IMR-90 (cell line): ENCODE data around the gene CDHR3. TPM values are rescaled to one million over a fixed set of nuclear protein-coding genes. Genes with fewer than 3 reads are reported as not detected.

Experiments
- ATAC-seq: fragments of 200-7000 bp; cut with Tn5 transposase; 2 replicates; pipeline ENCODE4 v1.9.1; 2020; ENCODE audit warnings: low read depth, mild to moderate bottlenecking, moderate library complexity
- BruUV-seq: library from RNA; stranded (reverse); fragments of 400-500 nt; replicated peaks from 2 replicates; lab custom pipeline; 2021; lab: Mats Ljungman, UMichigan
- CTCF ChIA-PET: fragments of 300-600 bp; formaldehyde crosslinking; extraction: SDS; loops from one replicate; lab custom pipeline; 2021; ENCODE audit warnings: antibody characterized with exemption; lab: Yijun Ruan, JAX
- POLR2A ChIA-PET: fragments of 300-600 bp; sonication (Branson Sonifier 250); formaldehyde crosslinking; loops from one replicate; lab custom pipeline; 2022; ENCODE audit warnings: antibody characterized with exemption; ENCODE audit not compliant: unreplicated experiment; lab: Charles Lee
- DNase-seq: peaks from one replicate; pipeline ENCODE4 v3.0.0; 2013
- H2AFZ ChIP-seq: replicated peaks from 2 replicates; pipeline ENCODE3; 2013; ENCODE audit warnings: low read length, mild to moderate bottlenecking; ENCODE audit not compliant: poor library complexity
- H2AK5ac ChIP-seq: 2 replicates; pipeline ENCODE4 v1.6.1; 2013; ENCODE audit warnings: low read depth, low read length, inconsistent platforms
- H2AK9ac ChIP-seq: replicated peaks from 2 replicates; pipeline ENCODE3; 2013; ENCODE audit warnings: mild to moderate bottlenecking, low read depth, low read length, moderate library complexity; ENCODE audit not compliant: poor library complexity
- H2BK120ac ChIP-seq: 2 replicates; pipeline ENCODE4 v1.6.1; 2013; ENCODE audit warnings: low read depth, low read length, inconsistent platforms
- H2BK15ac ChIP-seq: 3 replicates; pipeline ENCODE4 v1.6.1; 2013; ENCODE audit warnings: low read depth, low read length, inconsistent platforms
- H2BK20ac ChIP-seq: 2 replicates; pipeline ENCODE4 v1.6.1; 2013; ENCODE audit warnings: low read depth, mild to moderate bottlenecking, inconsistent platforms, low read length, moderate library complexity
- H2BK5ac ChIP-seq: 2 replicates; pipeline ENCODE4 v1.6.1; 2013; ENCODE audit warnings: mild to moderate bottlenecking, low read depth, low read length, inconsistent platforms; ENCODE audit not compliant: poor library complexity, severe bottlenecking
- H3K14ac ChIP-seq: replicated peaks from 2 replicates; pipeline ENCODE4 v1.6.1; 2013; ENCODE audit warnings: low read depth, low read length, inconsistent platforms
- H3K18ac ChIP-seq: 2 replicates; pipeline ENCODE4 v1.6.1; 2013; ENCODE audit warnings: low read depth, low read length, control low read depth
- H3K23ac ChIP-seq: 2 replicates; pipeline ENCODE4 v1.6.1; 2013; ENCODE audit warnings: low read depth, low read length, inconsistent platforms
- H3K27ac ChIP-seq: 2 replicates; pipeline ENCODE4 v1.5.1; 2013; ENCODE audit warnings: mild to moderate bottlenecking, control low read depth, low read length; ENCODE audit not compliant: insufficient read depth
- H3K27me3 ChIP-seq: 2 replicates; pipeline ENCODE4 v1.6.1; 2013; ENCODE audit warnings: low read length; ENCODE audit not compliant: control insufficient read depth, insufficient read depth
- H3K36me3 ChIP-seq: 2 replicates; pipeline ENCODE4 v1.6.1; 2013; ENCODE audit warnings: low read length, mixed read lengths; ENCODE audit not compliant: control insufficient read depth, insufficient read depth
- H3K4ac ChIP-seq: 2 replicates; pipeline ENCODE4 v1.6.1; 2013; ENCODE audit warnings: low read depth, low read length, inconsistent platforms
- H3K4me1 ChIP-seq: 2 replicates; pipeline ENCODE4 v1.6.1; 2013; ENCODE audit warnings: low read length, mixed read lengths; ENCODE audit not compliant: control insufficient read depth, insufficient read depth
- H3K4me2 ChIP-seq: 2 replicates; pipeline ENCODE4 v1.6.1; 2013; ENCODE audit warnings: low read depth, mild to moderate bottlenecking, control low read depth, low read length, moderate library complexity
- H3K4me3 ChIP-seq: 2 replicates; pipeline ENCODE4 v1.5.1; 2013; ENCODE audit warnings: low read depth, mild to moderate bottlenecking, control low read depth, low read length, moderate library complexity; ENCODE audit not compliant: insufficient read depth
- H3K56ac ChIP-seq: 2 replicates; pipeline ENCODE4 v1.6.1; 2013; ENCODE audit warnings: low read length, inconsistent platforms; ENCODE audit not compliant: insufficient read depth; ENCODE audit errors: extremely low read depth
- H3K79me1 ChIP-seq, 2 experiments: 2 replicates each; pipeline ENCODE4 v1.6.1; 2013; ENCODE audit warnings: low read length in 2 of 2, inconsistent platforms in 1 of 2, low read depth in 1 of 2
- H3K9ac ChIP-seq: 2 replicates; pipeline ENCODE4 v1.6.1; 2013; ENCODE audit warnings: low read depth, low read length, control low read depth
- H3K9me1 ChIP-seq: 2 replicates; pipeline ENCODE4 v1.6.1; 2013; ENCODE audit warnings: low read length, inconsistent platforms; ENCODE audit not compliant: insufficient read depth
- H3K9me3 ChIP-seq: 2 replicates; pipeline ENCODE4 v1.6.1; 2013; ENCODE audit warnings: low read length; ENCODE audit not compliant: control insufficient read depth, insufficient read depth
- H4K20me1 ChIP-seq: 2 replicates; pipeline ENCODE4 v1.6.1; 2013; ENCODE audit warnings: low read length, inconsistent platforms; ENCODE audit not compliant: insufficient read depth
- H4K5ac ChIP-seq: 2 replicates; pipeline ENCODE4 v1.6.1; 2013; ENCODE audit warnings: mild to moderate bottlenecking, low read depth, low read length, control low read depth
- H4K8ac ChIP-seq, 2 experiments: 2 replicates each; pipeline ENCODE4 v1.6.1; 2013; ENCODE audit warnings: low read depth in 2 of 2, low read length in 2 of 2, control low read depth in 1 of 2, inconsistent platforms in 1 of 2
- H4K91ac ChIP-seq: 2 replicates; pipeline ENCODE4 v1.6.1; 2013; ENCODE audit warnings: low read depth, low read length, inconsistent platforms; ENCODE audit not compliant: insufficient read depth
- BHLHE40 ChIP-seq: fragments of 150-350 bp; IDR thresholded peaks from 2 replicates; pipeline ENCODE4 v1.6.1; 2016; ENCODE audit warnings: mild to moderate bottlenecking, low read depth, low read length
- CEBPB ChIP-seq: IDR thresholded peaks from 2 replicates; pipeline ENCODE4 v1.6.1; 2012; ENCODE audit warnings: low read depth, low read length, improper control_type of control experiment
- MAFK ChIP-seq: IDR thresholded peaks from 2 replicates; pipeline ENCODE4 v1.6.1; 2012; ENCODE audit warnings: low read depth, low read length, improper control_type of control experiment
- MAZ ChIP-seq: IDR thresholded peaks from 2 replicates; pipeline ENCODE4 v1.6.1; 2012; ENCODE audit warnings: low read depth, mild to moderate bottlenecking, low read length, improper control_type of control experiment, moderate library complexity, borderline replicate concordance
- MXI1 ChIP-seq: IDR thresholded peaks from 2 replicates; pipeline ENCODE4 v1.6.1; 2012; ENCODE audit warnings: low read depth, mild to moderate bottlenecking, low read length, moderate library complexity, borderline replicate concordance
- RCOR1 ChIP-seq: IDR thresholded peaks from 2 replicates; pipeline ENCODE4 v1.6.1; 2012; ENCODE audit warnings: mild to moderate bottlenecking, low read length, improper control_type of control experiment; ENCODE audit not compliant: insufficient replicate concordance
- RFX5 ChIP-seq: IDR thresholded peaks from 2 replicates; pipeline ENCODE4 v1.8.0; 2012; ENCODE audit warnings: low read depth, mild to moderate bottlenecking, low read length, moderate library complexity
- WGBS, 2 experiments: methylation state at CpG; one replicate each; pipeline versions ENCODE4 v1.1.5 to v1.1.7; 2013; ENCODE audit warnings: missing lambda C conversion rate in 2 of 2; ENCODE audit not compliant: insufficient read length in 1 of 2; ENCODE audit errors: extremely low coverage in 2 of 2; 5-methylcytosine and 5-hydroxymethylcytosine counted together
- dilution Hi-C: fragments of 300-500 bp; cut with HindIII; formaldehyde crosslinking; loops from one replicate; pipeline ENCODE4 v1.14.3; 2018; ENCODE audit warnings: low sequenced_read_pairs; ENCODE audit not compliant: unreplicated experiment
- in situ Hi-C: fragments of 300-500 bp; cut with MboI; formaldehyde crosslinking; loops from 3 replicates; pipeline ENCODE4 v1.14.3; 2019; ENCODE audit warnings: low sequenced_read_pairs, inconsistent platforms, mixed read lengths
- intact Hi-C: fragments of 100-400 bp; cut with micrococcal nuclease; formaldehyde crosslinking; loops from 2 replicates; pipeline ENCODE4 v1.10.0; 2022
- polyA plus RNA-seq, 3 experiments: library from polyadenylated mRNA; depleted of rRNA; stranded (reverse); fragments of >200 nt; gene quantifications; 2 replicates each; pipeline ENCODE4 v1.2.3, GENCODE V29; 2012; ENCODE audit warnings: low replicate concordance in 1 of 3
- total RNA-seq: library from RNA; depleted of rRNA; stranded (reverse); fragments of >200 nt; gene quantifications from 2 replicates; pipeline ENCODE4 v1.2.3, GENCODE V29; 2012
- TF ChIP-seq, protein P1 (sequence below): fragments of 150-350 bp; IDR thresholded peaks from 2 replicates; pipeline ENCODE4 v1.6.1; 2017; ENCODE audit warnings: mild to moderate bottlenecking, antibody characterized with exemption, low read length, low read depth

The CDHR3 gene
- total and polyA plus RNA-seq, 2 of the 4 experiments (the other 2 are of a cell fraction), result 0.96 to 1.6 TPM

DNA sequence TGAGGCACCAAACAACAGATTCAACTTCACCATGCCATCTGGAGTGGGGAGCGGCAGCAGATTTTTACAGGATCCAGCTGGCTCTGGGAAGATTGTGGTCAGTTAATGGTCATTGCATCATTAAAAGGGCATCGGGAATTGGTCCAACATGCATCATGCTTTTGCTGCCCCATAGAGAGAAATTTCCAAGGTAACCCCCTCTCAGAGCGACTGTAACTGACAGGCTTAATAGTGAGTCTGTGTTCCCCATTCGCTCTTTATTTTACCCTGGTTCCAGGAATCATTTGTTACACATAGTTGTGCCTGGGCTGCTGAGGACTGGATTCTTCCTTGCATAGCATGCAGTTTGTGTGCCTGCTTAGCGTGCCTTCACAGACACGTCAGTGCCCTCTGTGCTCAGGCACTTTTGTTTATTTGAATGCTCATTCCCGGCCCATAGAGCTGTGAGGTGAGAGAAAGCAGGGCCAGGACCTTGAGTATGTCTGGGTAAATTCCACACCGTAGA lies 49.9 kb downstream of the CDHR3 start:
- Histone ChIP-seq H4K91ac (peak overlapping the region; percentile 92), H3K27ac (peak overlapping the region; percentile 90), H2BK15ac (peak overlapping the region; percentile 71; the same call in 2 of the 3 replicates), H3K79me1 (no peaks in the 10 kb centered on the region), H3K27me3 (no peaks in the 10 kb centered on the region), H2AFZ (peak overlapping the region; percentile 66), H4K20me1 (no peaks in the 10 kb centered on the region), H3K36me3 (no peaks in the 10 kb centered on the region), H2BK5ac (peak overlapping the region; percentile 85), H3K56ac (peak overlapping the region; percentile 71), H2AK9ac (peak overlapping the region; percentile 89), H3K23ac (peak overlapping the region; percentile 86), H3K9me3 (peaks cover 2% of the 10 kb centered on the region; the same call in 1 of the 2 replicates), H4K8ac (peak overlapping the region; percentile 22 to 92; a peak in 3 of 4 replicates), H2AK5ac (peak overlapping the region; percentile 88), H3K4ac (peak overlapping the region; percentile 90), H3K9ac (peak overlapping the region; percentile 61), H2BK20ac (peak overlapping the region; percentile 94), H3K4me2 (peak overlapping the region; percentile 66), H3K14ac (peak overlapping the region; percentile 86), H3K18ac (peak overlapping the region; percentile 97), H2BK120ac (peak overlapping the region; percentile 93), H3K4me3 (no peak overlapping the region), H3K9me1 (peaks cover 20% of the 10 kb centered on the region), H4K5ac (peak overlapping the region; percentile 82), H3K4me1 (peaks cover 28% of the 10 kb centered on the region)
- intact Hi-C loops (no loop called here), dilution Hi-C loops (no loop called here), in situ Hi-C loops (loop anchor here (5.0 kb wide), 1 partner anchor 246 kb away; no protein-coding TSS in a partner anchor)
- ChIA-PET CTCF (interaction anchor here (0.6 to 1.5 kb wide), 3 partner anchors 27 to 252 kb away, joined by 3 to 5 read pairs (median 4); no protein-coding TSS in a partner anchor), POLR2A (no interaction called here)
- peak; percentile 64 for ATAC-seq
- WGBS, 2 experiments, result 0% methylated on average over 4 of the region's 8 CpGs; no CpG with 5 or more reads in 1 of the 2 experiments
- TF ChIP-seq CEBPB (peak; percentile 95), RCOR1 (peak; percentile 75), MAZ (0 out of 2 replicates have a peak, but pooled peaks have one; percentile 7), MAFK (peak; percentile 17; the same call in 1 of the 2 replicates), BHLHE40 (peak; percentile 1), RFX5 (no peak), MXI1 (0 out of 2 replicates have a peak, but pooled peaks have one; percentile 17)
- TF ChIP-seq, protein P1, sequence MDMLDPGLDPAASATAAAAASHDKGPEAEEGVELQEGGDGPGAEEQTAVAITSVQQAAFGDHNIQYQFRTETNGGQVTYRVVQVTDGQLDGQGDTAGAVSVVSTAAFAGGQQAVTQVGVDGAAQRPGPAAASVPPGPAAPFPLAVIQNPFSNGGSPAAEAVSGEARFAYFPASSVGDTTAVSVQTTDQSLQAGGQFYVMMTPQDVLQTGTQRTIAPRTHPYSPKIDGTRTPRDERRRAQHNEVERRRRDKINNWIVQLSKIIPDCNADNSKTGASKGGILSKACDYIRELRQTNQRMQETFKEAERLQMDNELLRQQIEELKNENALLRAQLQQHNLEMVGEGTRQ, result no peak
- BruUV-seq, result no TSS peak
- peak; percentile 93 for DNase-seq
